ENCODE measurements around the gene MYO5C.

The MYO5C gene

GRCh38 chr15:52278135-52278534, 17.5 kb downstream of the MYO5C start:
- DNase-seq: no peak

GRCh38 chr15:52277575-52277974, 18.0 kb downstream of the MYO5C start:
- DNase-seq: no peak

DNA sequence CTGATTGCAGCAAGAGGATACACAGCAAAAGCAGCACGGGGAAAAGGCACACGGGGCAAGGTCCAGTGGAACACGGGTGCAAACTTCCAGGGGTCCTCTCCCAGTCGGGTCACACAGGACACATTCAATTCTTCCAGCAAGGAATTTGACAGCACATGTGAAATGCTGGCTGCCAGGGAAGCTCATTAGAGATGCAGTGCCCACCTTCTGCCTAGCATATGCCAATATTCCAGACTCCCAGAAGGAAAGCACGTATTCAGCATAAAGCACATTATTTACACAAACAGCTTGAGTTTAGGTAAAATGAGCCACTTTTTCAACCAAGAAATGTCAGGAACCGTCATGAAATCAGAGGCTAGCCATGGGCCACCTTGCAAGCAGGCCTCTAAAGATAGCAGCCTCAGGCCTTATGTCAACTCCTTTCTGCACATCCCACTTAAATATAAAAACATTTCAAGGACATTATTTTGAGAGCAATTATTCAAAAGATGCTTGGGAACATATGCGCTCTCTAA, 19.3 kb downstream of the MYO5C start:
- no peak for DNase-seq

DNA sequence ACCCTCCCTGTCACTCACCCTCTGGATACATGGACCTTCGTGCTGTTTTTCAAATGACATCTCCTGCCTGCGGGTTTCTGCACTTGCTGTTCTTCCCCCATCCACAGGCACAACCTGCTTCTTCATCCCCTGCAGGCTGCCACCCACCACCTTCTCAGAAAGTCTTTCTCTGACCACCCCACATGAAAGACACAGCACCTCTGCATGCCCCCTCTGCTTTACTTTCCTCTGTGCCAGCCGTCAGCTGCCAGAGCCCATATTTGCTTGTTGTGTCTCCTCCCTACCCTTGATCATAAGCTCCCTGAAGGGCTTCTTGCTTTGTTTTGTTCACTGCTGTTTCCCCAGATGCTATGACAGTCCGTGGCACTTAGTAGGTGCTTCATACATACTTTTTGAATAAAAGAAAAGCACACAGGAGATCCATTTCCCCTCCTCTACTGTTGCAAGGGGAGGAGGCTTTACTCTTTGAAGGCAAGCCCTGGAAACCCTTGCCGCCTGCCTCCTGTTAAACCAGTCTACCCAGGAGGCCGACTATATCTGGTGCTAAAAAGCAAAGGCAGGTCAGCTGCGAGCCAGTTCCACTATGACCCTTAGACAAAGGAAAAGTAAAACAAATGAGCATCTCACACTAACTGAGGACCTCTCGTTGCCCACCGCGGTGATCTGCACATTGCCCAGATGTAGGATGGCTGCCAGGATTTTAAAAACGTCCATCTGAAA, 31.9 kb downstream of the MYO5C start:
- DNase-seq: no peak

GRCh38 chr15:52262364-52262763, 33.2 kb downstream of the MYO5C start:
- no peak for DNase-seq

GRCh38 chr15:52261498-52262242, 33.9 kb downstream of the MYO5C start:
- peak; percentile 31 for DNase-seq

DNA sequence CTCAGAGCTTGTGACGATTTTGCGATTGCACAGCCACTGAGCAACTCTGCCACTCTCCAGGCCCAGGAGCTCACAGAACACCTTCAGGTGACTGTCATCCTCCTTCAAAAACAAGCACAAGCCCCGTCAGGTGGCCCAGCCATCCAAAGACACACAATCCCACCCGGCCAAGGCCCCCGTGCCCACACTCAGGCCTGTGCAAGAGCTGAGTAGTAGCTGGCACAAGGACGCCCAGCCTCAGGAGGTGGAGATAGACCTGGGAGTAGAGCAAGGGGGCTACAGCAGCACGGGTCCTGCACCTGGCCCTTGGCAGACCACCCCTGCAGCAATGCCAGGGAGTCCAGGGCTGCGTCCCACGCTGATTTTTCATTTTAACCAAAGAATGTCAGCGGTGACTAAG, 34.6 kb downstream of the MYO5C start:
- no peak for DNase-seq

DNA sequence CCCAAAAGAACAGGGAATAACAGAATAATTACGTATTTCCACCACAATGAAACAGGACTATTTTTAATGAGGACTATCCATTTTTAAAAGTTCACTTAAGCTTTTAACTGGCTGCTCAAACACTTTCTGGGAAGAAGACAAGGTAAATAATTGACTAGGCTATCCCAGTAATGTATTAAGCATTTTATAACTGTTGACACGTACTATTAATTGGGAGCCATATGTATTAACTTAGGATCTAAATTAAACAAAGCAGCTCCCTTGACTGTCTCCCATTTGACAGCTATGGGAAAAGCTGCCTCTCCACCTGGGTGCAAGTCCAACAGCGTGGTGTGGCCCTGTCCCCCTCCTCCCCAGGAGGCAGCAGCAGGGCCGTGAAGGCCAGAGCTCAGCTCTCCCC, 36.1 kb downstream of the MYO5C start:
- DNase-seq: no peak

- DNase-seq: no peak
These were observed 37.1 kb downstream of the MYO5C start for GRCh38 chr15:52258461-52258860.

- no peak for DNase-seq
These were observed 37.9 kb downstream of the MYO5C start for GRCh38 chr15:52257734-52258062.

DNA sequence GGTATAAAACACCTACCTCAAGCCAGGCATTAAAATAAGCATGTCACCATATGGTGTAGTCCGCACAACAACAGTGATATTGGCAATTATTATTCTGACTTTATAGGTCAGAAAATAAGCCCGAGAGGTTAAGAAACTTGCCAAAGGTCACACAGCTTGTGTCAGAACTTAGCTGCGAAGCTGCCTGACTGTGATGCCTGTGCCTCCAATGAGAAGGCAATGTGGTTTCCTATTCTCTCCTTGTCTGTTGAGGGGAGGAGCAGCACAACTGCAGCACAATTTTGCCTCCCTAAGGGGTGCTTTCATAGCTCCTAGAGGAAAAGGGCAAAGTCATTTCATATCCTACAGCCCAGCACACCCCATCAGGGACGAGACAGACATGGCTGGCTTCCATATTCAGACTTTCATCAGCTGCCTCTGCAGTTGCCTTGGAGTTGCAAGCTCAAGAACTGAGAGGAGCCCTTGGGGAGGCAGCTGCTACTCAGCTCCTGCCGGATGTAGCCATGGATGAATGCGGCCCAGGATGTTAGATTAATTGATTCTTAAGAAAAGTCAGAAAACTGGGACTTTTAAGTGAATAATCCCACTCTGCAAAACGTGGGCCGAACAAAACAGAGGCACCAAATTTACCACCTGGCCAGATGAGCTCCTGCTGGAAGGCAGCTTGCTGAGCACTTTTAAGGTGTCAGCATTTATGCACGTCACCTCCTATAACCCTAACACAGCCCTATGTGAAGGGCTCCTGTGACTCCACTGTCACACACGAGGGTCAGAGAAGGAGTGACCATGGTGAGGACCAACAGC, 38.5 kb downstream of the MYO5C start:
- no peak for DNase-seq

- peak; percentile 57 for DNase-seq
These were observed 39.2 kb downstream of the MYO5C start for GRCh38 chr15:52256366-52256765.

DNA sequence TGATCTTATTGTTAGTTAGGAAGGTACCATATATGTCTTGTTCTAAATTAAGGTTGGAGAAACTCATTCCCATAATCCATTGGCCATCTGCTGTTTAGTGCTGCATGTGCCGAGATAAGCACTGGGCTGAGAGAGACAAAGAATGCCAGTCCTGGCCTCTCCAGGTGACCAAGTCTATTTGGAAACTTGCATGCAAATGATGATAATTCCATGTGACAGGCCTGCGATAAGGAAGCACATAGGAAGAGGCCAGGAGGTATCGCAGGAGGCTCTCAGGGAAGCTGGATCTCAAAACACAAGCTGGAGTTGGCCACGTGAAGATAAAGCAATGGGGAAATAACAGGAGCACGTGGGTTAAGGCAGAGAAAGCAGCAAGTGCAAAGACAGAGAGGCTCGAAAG, 39.7 kb downstream of the MYO5C start:
- no peak for DNase-seq

- DNase-seq: no peak
These were observed 40.6 kb downstream of the MYO5C start for GRCh38 chr15:52255008-52255407.

- DNase-seq: no peak
These were observed 41.2 kb downstream of the MYO5C start for GRCh38 chr15:52254391-52254790.

DNA sequence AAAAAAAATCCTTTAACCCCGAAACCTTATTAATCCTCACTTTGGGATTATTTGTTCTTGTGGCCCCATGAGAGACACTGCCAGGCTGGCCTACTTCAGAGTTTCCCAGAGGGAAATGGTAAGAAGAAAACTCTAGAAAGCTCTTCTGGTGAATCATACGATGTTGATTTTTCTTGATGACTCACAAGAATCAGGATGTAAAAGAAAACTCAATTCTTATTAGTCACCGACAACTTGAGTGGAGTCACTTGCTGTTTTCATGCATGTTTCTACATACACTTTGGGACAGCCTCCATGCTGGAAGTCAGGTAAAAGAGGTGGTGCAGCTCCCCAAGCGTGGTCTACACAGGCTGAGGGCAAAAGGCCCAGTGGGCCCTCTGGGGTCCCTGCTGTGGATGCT, 42.8 kb downstream of the MYO5C start:
- DNase-seq: no peak

DNA sequence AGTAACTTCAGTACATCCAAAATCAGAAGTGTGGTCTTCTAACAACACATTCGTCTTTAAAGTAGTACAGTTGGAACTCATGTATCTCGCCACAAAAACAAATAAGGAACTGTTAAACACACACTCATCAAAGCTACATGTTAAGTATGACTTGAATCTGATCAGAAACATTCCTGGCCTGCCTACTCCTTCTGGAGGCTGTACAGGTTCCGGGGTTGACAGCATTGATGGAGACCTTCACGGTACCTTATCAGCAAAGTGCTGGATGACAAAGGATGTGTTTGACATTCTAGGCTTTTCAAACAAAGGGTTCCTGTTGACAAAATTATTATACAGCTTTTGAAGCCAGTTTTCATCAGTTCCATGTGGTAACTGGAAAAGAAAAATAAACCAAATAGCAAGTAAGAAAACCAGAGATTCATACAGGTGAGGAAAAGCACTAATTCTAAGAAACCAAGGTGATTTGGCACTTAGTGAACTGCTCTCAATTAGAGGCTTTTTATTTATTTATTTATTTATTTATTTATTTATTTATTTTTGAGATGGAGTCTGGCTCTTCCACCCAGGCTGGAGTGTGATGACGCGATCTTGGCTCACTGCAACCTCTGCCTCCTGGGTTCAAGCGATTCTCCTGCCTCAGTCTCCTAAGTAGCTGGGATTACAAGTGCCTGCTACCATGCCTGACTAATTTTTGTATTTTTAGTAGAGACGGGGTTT, 44.3 kb downstream of the MYO5C start:
- DNase-seq: no peak

- DNase-seq: no peak
These were observed 48.1 kb downstream of the MYO5C start for GRCh38 chr15:52247461-52247860.

DNA sequence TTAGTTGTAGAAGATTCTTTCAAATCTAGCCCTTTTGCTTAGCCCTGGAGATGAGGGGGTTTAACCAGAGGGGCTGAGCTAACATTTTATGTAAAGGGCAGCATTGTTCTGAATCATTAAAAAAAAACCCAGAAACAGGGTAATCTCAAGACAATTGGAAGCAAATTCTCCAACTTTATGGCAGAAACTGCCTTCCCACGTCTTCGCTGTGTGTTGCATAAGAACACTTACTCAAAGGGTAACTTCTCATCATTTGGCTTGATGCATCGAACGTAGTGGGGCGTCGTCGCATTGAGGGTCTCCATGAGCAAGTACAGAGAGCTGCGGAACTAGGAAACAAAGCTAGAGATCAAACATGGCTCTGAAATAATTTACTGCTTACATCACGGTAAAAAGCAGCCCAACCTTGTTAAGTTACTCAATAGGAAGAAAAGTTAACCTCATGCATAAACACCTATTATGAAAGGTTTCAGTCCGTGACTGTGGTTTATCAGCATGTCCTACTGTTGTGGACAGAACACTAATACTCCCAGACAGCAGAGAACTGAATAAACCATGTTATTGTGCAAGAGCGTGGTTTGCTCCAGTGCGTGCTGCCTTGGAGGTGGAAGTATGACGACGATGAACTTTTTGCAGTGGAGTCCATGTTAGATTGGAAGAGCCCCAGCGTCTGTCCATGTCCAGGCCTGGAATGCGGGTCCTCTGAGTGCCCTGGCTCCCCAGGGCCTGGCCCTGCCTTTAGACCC, 48.7 kb downstream of the MYO5C start:
- no peak for DNase-seq

GRCh38 chr15:52243697-52244555, 51.7 kb downstream of the MYO5C start:
- no peak for DNase-seq

DNA sequence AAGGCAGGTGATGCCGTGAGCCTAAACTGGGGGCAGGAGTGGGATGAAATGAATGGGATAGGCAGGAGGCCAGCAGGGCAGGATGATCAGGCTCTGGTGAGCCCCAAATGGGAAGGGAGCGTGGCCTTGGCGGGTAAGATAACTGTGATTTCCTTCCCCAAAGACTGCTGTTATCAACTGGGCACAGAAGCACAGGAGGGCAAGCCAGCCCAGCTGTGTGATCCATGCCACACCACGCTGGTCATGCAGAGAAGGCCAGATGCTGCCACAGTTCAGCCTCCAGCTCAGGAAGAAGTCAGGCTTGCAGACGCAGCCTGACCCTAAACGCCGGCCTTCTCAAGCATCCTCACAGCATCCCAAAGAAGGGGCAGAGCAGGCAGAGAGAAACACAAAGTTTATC, 52.3 kb downstream of the MYO5C start:
- no peak for DNase-seq
